K562 (cell line): ENCODE measurements around the gene HIPK1. TPM values are rescaled to one million over a fixed set of nuclear protein-coding genes. Genes with fewer than 3 reads are reported as not detected.
A peak's percentile ranks its signal among the peaks of the same experiment; 100 is the strongest.

Experiments
- CXXC5 ChIP-seq: fragments of 250-450 bp; sonication (Bioruptor Pico); IDR thresholded peaks from 2 replicates; pipeline ENCODE4 v1.8.0; 2022; ENCODE audit warnings: inconsistent platforms, mild to moderate bottlenecking, moderate library complexity
- E2F8 ChIP-seq: fragments of 450-650 bp; IDR thresholded peaks from 2 replicates; pipeline ENCODE4 v1.7.1; 2018; ENCODE audit warnings: mild to moderate bottlenecking, low read depth; ENCODE audit not compliant: partially characterized antibody
- ESRRA ChIP-seq: fragments of 450-650 bp; IDR thresholded peaks from 2 replicates; pipeline ENCODE4 v1.6.1; 2014; ENCODE audit warnings: low read depth, mild to moderate bottlenecking, moderate library complexity, borderline replicate concordance
- HIVEP1 ChIP-seq: fragments of 250-450 bp; sonication (Bioruptor Pico); IDR thresholded peaks from 2 replicates; pipeline ENCODE4 v1.4.0; 2020; ENCODE audit warnings: mild to moderate bottlenecking
- MAZ ChIP-seq, 2 experiments: fragments of 450-650 bp in 1 of 2; sonication (generic) in 1 of 2; formaldehyde crosslinking; IDR thresholded peaks in 1 of 2; conservative IDR thresholded peaks in 1 of 2; 2 replicates each; pipeline versions ENCODE4 v1.4.0 to v1.5.0; 2020; ENCODE audit warnings: mild to moderate bottlenecking in 1 of 2, missing genetic modification reagents in 1 of 2
- MXI1 ChIP-seq: IDR thresholded peaks from 2 replicates; pipeline ENCODE4 v1.6.1; 2011; ENCODE audit warnings: low read depth, mild to moderate bottlenecking, improper control_type of control experiment, low read length
- MYBL2 ChIP-seq, 2 experiments: fragments of 450-650 bp in 1 of 2; sonication (generic) in 1 of 2; formaldehyde crosslinking in 1 of 2; IDR thresholded peaks; 2 replicates each; pipeline versions ENCODE4 v1.6.1 to v1.8.1; 2017 to 2022; ENCODE audit warnings: borderline replicate concordance in 1 of 2, inconsistent platforms in 1 of 2, low read depth in 1 of 2, mild to moderate bottlenecking in 1 of 2, missing genetic modification reagents in 1 of 2, moderate library complexity in 1 of 2
- RAD21 ChIP-seq, 2 experiments: fragments of 250-450 bp in 1 of 2; fragments of 450-650 bp in 1 of 2; sonication (Bioruptor Pico) in 1 of 2; formaldehyde crosslinking in 1 of 2; IDR thresholded peaks in 1 of 2; conservative IDR thresholded peaks in 1 of 2; 2 replicates each; pipeline versions ENCODE4 v1.4.0 to v1.8.0; 2020 to 2022; ENCODE audit warnings: mild to moderate bottlenecking in 2 of 2, moderate library complexity in 1 of 2
- SAFB ChIP-seq: fragments of 200-400 bp; formaldehyde crosslinking; IDR thresholded peaks from 2 replicates; pipeline ENCODE4 v1.6.1; 2017; ENCODE audit warnings: low read depth, low read length, borderline replicate concordance
- SMARCA5 ChIP-seq: fragments of 450-650 bp; IDR thresholded peaks from 2 replicates; pipeline ENCODE4 v1.6.1; 2016
- STAG1 ChIP-seq: sonication (generic); formaldehyde crosslinking; IDR thresholded peaks from 2 replicates; pipeline ENCODE4 v1.5.0; 2020; ENCODE audit warnings: missing genetic modification reagents, borderline replicate concordance
- TCF7 ChIP-seq: sonication (generic); IDR thresholded peaks from 2 replicates; pipeline ENCODE4 v1.6.1; 2016; ENCODE audit warnings: antibody characterized with exemption, borderline replicate concordance
- ZNF263 ChIP-seq: sonication (generic); formaldehyde crosslinking; IDR thresholded peaks from 2 replicates; pipeline ENCODE4 v1.8.0; 2022; ENCODE audit warnings: mild to moderate bottlenecking, missing genetic modification reagents, borderline replicate concordance
- polyA plus RNA-seq, 8 experiments: library from polyadenylated mRNA; depleted of rRNA in 4 of 8; stranded (reverse) in 5 of 8; unstranded in 3 of 8; fragments of >200 nt; fragmentation: Nextera tagmentation in 2 of 8; fragmentation: Illumina TruSeq in 1 of 8; extraction: Ambion mirVana in 2 of 8; extraction: Trizol in 1 of 8; gene quantifications; 2 replicates each; pipeline versions ENCODE4 v1.2.1 to v1.2.3, GENCODE V29; 2011 to 2014; ENCODE audit warnings: inconsistent platforms in 1 of 8, missing spikeins in 1 of 8
- total RNA-seq, 7 experiments: library from RNA; depleted of rRNA in 6 of 7; stranded (reverse); fragments of >200 nt in 6 of 7; fragmentation: Illumina TruSeq in 2 of 7; extraction: Trizol in 2 of 7; gene quantifications; 2 replicates each; pipeline versions ENCODE4 v1.2.1 to v1.2.3, GENCODE V29; 2011 to 2021; ENCODE audit warnings: low replicate concordance in 1 of 7
- TF ChIP-seq, protein P1 (sequence below): sonication (generic); formaldehyde crosslinking; IDR thresholded peaks from 2 replicates; pipeline ENCODE4 v1.8.1; 2022; ENCODE audit warnings: missing genetic modification reagents
- TF ChIP-seq, protein P2 (sequence below), 2 experiments: fragments of 150-350 bp in 1 of 2; IDR thresholded peaks; 2 replicates each; pipeline ENCODE4 v1.6.1; 2012 to 2016; ENCODE audit warnings: low read depth in 2 of 2, low read length in 2 of 2, mild to moderate bottlenecking in 1 of 2, moderate library complexity in 1 of 2
- TF ChIP-seq, protein P3 (sequence below): fragments of 450-650 bp; IDR thresholded peaks from 2 replicates; pipeline ENCODE4 v1.6.1; 2016

HIPK1 gene
- total and polyA plus RNA-seq, 9 of the 15 experiments (the other 6 are each of a cell fraction or from before 2014, with no cell fraction given) = 10.0 to 57.9 (median 29.6) TPM

GRCh38 chr1:113929750-113930498, 800 bp downstream of the HIPK1 start (continued):
- TF ChIP-seq RAD21 (CRISPR knock-in tag; conservative IDR thresholded peaks at IDR 0.05 in 1 of 2, IDR thresholded peaks at IDR 0.05 in 1 of 2) = peak in 1 of 2 experiments; percentile 39; a peak in 3 of 4 replicates
- TF ChIP-seq ESRRA = no peak; the same call in 1 of the 2 replicates
- no peak; the same call in 1 of the 2 replicates for TF ChIP-seq STAG1
- peak; percentile 57 for TF ChIP-seq CXXC5 (CRISPR knock-in tag)
- TF ChIP-seq E2F8 = no peak
- TF ChIP-seq MAZ (CRISPR knock-in tag; conservative IDR thresholded peaks at IDR 0.05 in 1 of 2, IDR thresholded peaks at IDR 0.05 in 1 of 2) = peak in 1 of 2 experiments; percentile 9; a peak in 2 of 4 replicates
- TF ChIP-seq, protein P1, sequence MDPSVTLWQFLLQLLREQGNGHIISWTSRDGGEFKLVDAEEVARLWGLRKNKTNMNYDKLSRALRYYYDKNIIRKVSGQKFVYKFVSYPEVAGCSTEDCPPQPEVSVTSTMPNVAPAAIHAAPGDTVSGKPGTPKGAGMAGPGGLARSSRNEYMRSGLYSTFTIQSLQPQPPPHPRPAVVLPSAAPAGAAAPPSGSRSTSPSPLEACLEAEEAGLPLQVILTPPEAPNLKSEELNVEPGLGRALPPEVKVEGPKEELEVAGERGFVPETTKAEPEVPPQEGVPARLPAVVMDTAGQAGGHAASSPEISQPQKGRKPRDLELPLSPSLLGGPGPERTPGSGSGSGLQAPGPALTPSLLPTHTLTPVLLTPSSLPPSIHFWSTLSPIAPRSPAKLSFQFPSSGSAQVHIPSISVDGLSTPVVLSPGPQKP (CRISPR knock-in tag) = no peak
- no peak for TF ChIP-seq SMARCA5
- TF ChIP-seq, protein P2, sequence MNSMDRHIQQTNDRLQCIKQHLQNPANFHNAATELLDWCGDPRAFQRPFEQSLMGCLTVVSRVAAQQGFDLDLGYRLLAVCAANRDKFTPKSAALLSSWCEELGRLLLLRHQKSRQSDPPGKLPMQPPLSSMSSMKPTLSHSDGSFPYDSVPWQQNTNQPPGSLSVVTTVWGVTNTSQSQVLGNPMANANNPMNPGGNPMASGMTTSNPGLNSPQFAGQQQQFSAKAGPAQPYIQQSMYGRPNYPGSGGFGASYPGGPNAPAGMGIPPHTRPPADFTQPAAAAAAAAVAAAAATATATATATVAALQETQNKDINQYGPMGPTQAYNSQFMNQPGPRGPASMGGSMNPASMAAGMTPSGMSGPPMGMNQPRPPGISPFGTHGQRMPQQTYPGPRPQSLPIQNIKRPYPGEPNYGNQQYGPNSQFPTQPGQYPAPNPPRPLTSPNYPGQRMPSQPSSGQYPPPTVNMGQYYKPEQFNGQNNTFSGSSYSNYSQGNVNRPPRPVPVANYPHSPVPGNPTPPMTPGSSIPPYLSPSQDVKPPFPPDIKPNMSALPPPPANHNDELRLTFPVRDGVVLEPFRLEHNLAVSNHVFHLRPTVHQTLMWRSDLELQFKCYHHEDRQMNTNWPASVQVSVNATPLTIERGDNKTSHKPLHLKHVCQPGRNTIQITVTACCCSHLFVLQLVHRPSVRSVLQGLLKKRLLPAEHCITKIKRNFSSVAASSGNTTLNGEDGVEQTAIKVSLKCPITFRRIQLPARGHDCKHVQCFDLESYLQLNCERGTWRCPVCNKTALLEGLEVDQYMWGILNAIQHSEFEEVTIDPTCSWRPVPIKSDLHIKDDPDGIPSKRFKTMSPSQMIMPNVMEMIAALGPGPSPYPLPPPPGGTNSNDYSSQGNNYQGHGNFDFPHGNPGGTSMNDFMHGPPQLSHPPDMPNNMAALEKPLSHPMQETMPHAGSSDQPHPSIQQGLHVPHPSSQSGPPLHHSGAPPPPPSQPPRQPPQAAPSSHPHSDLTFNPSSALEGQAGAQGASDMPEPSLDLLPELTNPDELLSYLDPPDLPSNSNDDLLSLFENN (IDR thresholded peaks at IDR 0.05; ENCODE audit: low read depth in 2 of 2, low read length in 2 of 2) = 0 out of 4 replicates have a peak, but pooled peaks of 1 of the 2 experiments have one; percentile 10
- no peak for TF ChIP-seq MYBL2 (IDR thresholded peaks at IDR 0.05; ENCODE audit: low read depth)
- TF ChIP-seq MYBL2 (CRISPR knock-in tag; IDR thresholded peaks at IDR 0.05; ENCODE audit: borderline replicate concordance) = no peak
- TF ChIP-seq MXI1 = no peak
- peak; percentile 30; the same call in 1 of the 2 replicates for TF ChIP-seq SAFB
- TF ChIP-seq ZNF263 (CRISPR knock-in tag) = 0 out of 2 replicates have a peak, but pooled peaks have one; percentile 58
- 0 out of 2 replicates have a peak, but pooled peaks have one; percentile 48 for TF ChIP-seq HIVEP1 (CRISPR knock-in tag)
- TF ChIP-seq, protein P3, sequence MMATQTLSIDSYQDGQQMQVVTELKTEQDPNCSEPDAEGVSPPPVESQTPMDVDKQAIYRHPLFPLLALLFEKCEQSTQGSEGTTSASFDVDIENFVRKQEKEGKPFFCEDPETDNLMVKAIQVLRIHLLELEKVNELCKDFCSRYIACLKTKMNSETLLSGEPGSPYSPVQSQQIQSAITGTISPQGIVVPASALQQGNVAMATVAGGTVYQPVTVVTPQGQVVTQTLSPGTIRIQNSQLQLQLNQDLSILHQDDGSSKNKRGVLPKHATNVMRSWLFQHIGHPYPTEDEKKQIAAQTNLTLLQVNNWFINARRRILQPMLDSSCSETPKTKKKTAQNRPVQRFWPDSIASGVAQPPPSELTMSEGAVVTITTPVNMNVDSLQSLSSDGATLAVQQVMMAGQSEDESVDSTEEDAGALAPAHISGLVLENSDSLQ = peak; percentile 70
- TF ChIP-seq TCF7 = no peak
